ENCODE data around the gene MAP2K4. TPM values are rescaled to one million over a fixed set of nuclear protein-coding genes. Genes with fewer than 3 reads are reported as not detected.

The MAP2K4 gene
- total and polyA plus RNA-seq, 2 of the 8 experiments (the other 6 are each of a cell fraction or from before 2014, with no cell fraction given), result 14.2 to 37.3 TPM

- Histone ChIP-seq H3K27me3 (replicated peaks in 1 of 4; ENCODE audit: control insufficient read depth in 3 of 4, extremely low read depth in 1 of 4, insufficient read depth in 3 of 4, low read length in 3 of 4) (no peaks in the 10 kb centered on the region), H2BK20ac (ENCODE audit: low read length) (no peak overlapping the region), H3K18ac (ENCODE audit: extremely low read depth, low read length) (no peak overlapping the region), H3K23ac (ENCODE audit: insufficient read length) (no peak overlapping the region), H3K56ac (replicated peaks; ENCODE audit: insufficient read length, low read depth, low read length) (no peak overlapping the region), H2BK5ac (ENCODE audit: low read depth, low read length) (no peak overlapping the region), H2BK15ac (ENCODE audit: low read length) (no peak overlapping the region), H2AK5ac (ENCODE audit: low read depth, low read length) (no peak overlapping the region), H4K8ac (ENCODE audit: extremely low read depth, insufficient read depth, low read length) (no peak overlapping the region), H3K4me1 (replicated peaks in 1 of 4; ENCODE audit: control insufficient read depth in 3 of 4, insufficient read depth in 4 of 4, low read length in 3 of 4) (no peaks in the 10 kb centered on the region), H4K5ac (ENCODE audit: insufficient read length, low read depth, low read length) (no peak overlapping the region), H2AFZ (ENCODE audit: low read length) (no peak overlapping the region), H4K91ac (replicated peaks; ENCODE audit: insufficient read length, low read length) (no peak overlapping the region), H3K14ac (ENCODE audit: insufficient read length) (no peak overlapping the region), H3K23me2 (ENCODE audit: low read depth, low read length) (no peaks in the 10 kb centered on the region), H3K79me2 (ENCODE audit: control insufficient read depth in 1 of 2, insufficient read depth in 2 of 2, low read length in 2 of 2) (peaks cover 0 to 31% of the 10 kb centered on the region in 2 experiments; a peak in 2 of 4 replicates), H3K79me1 (ENCODE audit: low read depth, low read length) (no peaks in the 10 kb centered on the region), H3K27ac (ENCODE audit: low read depth, low read length) (no peak overlapping the region), H3K4me2 (ENCODE audit: insufficient read depth in 1 of 2, low read depth in 2 of 2, low read length in 2 of 2) (no peak overlapping the region), H3K4ac (replicated peaks; ENCODE audit: insufficient read length, low read depth, low read length) (no peak overlapping the region), H2BK120ac (replicated peaks; ENCODE audit: low read depth, low read length) (no peak overlapping the region), H3K9ac (replicated peaks in 1 of 4; ENCODE audit: extremely low read depth in 1 of 4, low read depth in 3 of 4, low read length in 3 of 4) (no peak overlapping the region), H3K9me3 (ENCODE audit: insufficient read depth in 2 of 2, low read depth in 1 of 2, low read length in 1 of 2) (no peaks in the 10 kb centered on the region), H2BK12ac (ENCODE audit: low read depth, low read length) (no peak overlapping the region), H4K20me1 (replicated peaks in 1 of 2; ENCODE audit: control insufficient read depth in 1 of 2, insufficient read depth in 2 of 2, low read length in 2 of 2) (peaks cover 3 to 4% of the 10 kb centered on the region in 2 experiments), H3K4me3 (ENCODE audit: extremely low read depth in 1 of 4, insufficient read depth in 2 of 4, low read depth in 3 of 4, low read length in 4 of 4) (no peak overlapping the region), H3K36me3 (ENCODE audit: control insufficient read depth in 2 of 4, insufficient read depth in 4 of 4, low read length in 3 of 4) (peaks cover 0 to 4% (median 0%) of the 10 kb centered on the region in 4 experiments; a peak in 3 of 8 replicates)
- ChIA-PET POLR2A (ENCODE audit: partially characterized antibody) (interaction anchor here (1.4 kb wide), 1 partner anchor 49 kb away, joined by 3 read pairs; the partner anchor contains the start of gene MAP2K4), CTCF (ENCODE audit: partially characterized antibody) (no interaction called here)
- no peak for TF ChIP-seq BCL11A (IDR thresholded peaks at IDR 0.05; ENCODE audit: low read depth in 2 of 2, low read length in 2 of 2)
- no peak for TF ChIP-seq EZH2 (IDR thresholded peaks at IDR 0.05; ENCODE audit: low read depth, low read length, severe bottlenecking)
- DNase-seq (ENCODE audit: low read depth in 1 of 2, low spot score in 2 of 2) (no peak), FAIRE-seq (no peak)
Observed at GRCh38 chr17:12068946-12069345, 48.3 kb downstream of the MAP2K4 start.
